ENCODE measurements around the gene CACNG8.

The CACNG8 gene

DNA sequence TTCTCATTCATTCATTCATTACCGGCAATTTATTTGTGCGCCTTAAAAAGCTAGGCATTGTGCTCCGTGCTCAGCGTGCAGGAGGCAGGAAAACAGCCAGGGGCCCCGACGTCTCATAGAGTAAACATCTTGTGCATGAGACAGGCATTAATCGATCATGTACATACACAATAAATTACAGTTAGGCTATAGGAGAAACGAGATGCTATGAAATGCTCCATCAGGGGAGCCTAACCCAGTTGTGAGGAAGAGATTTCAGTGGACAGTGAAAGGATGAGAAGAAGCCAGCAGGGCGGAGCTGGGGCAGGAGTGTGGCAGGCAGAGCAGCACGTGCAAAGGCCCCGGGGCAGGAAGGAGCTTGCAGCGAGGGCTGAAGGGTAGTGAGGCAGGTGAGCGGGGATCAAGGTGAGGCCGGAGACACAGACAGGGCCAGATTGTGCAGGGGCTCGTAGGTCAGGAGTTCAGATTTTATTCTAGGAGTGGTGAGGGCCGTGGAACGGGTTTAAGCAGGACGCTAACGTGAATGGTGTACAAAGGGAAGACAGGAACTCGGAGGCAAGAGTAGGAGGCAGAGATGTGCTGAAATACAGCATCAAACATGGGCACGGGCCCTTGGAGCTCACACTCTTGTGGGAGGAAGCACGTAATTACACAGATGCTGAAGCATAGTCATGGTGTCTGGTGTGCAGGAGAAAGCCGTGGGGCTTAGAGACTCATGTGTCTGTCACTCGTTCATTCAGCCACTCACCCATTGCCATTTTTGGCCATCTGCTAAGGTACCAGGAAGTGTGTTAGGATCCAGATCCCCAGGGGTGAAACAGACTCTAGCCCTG lies 20.9 kb downstream of the CACNG8 start:
- TF ChIP-seq, protein P1, sequence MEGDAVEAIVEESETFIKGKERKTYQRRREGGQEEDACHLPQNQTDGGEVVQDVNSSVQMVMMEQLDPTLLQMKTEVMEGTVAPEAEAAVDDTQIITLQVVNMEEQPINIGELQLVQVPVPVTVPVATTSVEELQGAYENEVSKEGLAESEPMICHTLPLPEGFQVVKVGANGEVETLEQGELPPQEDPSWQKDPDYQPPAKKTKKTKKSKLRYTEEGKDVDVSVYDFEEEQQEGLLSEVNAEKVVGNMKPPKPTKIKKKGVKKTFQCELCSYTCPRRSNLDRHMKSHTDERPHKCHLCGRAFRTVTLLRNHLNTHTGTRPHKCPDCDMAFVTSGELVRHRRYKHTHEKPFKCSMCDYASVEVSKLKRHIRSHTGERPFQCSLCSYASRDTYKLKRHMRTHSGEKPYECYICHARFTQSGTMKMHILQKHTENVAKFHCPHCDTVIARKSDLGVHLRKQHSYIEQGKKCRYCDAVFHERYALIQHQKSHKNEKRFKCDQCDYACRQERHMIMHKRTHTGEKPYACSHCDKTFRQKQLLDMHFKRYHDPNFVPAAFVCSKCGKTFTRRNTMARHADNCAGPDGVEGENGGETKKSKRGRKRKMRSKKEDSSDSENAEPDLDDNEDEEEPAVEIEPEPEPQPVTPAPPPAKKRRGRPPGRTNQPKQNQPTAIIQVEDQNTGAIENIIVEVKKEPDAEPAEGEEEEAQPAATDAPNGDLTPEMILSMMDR (IDR thresholded peaks at IDR 0.05; ENCODE audit: insufficient read depth, missing control alignments), result no peak
- no peak for DNase-seq (ENCODE audit: insufficient read length, low spot score)
- no peak for FAIRE-seq

DNA sequence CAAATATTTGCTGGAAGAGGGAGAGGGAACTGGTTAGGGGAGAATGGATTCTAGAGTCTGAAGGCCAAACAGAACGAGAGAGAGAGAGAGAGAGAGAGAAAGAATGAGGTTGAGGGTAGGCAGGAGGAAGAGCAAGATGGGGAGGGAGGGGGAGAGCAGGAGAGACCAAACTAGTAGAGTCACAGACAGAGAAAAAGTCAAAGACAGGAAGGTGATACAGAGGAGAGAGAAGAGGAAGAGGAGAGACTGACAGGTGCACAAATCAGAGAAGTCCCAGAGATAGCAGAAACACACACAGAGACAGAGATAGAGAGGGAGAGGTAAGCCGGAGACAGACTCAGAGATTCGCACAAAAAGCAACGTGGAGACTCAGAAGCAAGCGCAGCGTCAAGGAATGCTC lies 23.1 kb downstream of the CACNG8 start:
- TF ChIP-seq, protein P1 (IDR thresholded peaks at IDR 0.05; ENCODE audit: insufficient read depth, missing control alignments), result no peak
- DNase-seq (ENCODE audit: insufficient read length, low spot score) (no peak), FAIRE-seq (no peak)

DNA sequence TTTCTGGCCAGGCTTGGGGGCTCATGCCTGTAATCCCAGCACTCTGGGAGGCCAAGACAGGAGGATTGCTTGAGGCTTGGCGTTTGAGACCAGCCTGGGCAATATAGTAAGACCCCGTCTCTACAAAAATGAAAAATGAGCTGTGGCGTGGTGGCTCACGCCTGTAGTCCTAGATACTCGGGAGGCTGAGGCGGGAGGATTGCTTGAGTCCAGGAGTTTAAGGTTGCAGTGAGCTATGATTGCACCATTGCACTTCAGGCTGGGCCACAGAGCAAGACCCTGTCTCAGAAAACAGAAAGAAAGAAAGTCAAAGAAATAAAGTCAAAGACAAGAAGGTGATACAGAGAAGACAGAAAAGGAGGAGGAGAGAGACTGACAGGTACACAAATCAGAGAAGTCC lies 26.2 kb downstream of the CACNG8 start:
- no peak for FAIRE-seq
- no peak for DNase-seq (ENCODE audit: insufficient read length, low spot score)
- TF ChIP-seq, protein P1 (IDR thresholded peaks at IDR 0.05; ENCODE audit: insufficient read depth, missing control alignments), result no peak

DNA sequence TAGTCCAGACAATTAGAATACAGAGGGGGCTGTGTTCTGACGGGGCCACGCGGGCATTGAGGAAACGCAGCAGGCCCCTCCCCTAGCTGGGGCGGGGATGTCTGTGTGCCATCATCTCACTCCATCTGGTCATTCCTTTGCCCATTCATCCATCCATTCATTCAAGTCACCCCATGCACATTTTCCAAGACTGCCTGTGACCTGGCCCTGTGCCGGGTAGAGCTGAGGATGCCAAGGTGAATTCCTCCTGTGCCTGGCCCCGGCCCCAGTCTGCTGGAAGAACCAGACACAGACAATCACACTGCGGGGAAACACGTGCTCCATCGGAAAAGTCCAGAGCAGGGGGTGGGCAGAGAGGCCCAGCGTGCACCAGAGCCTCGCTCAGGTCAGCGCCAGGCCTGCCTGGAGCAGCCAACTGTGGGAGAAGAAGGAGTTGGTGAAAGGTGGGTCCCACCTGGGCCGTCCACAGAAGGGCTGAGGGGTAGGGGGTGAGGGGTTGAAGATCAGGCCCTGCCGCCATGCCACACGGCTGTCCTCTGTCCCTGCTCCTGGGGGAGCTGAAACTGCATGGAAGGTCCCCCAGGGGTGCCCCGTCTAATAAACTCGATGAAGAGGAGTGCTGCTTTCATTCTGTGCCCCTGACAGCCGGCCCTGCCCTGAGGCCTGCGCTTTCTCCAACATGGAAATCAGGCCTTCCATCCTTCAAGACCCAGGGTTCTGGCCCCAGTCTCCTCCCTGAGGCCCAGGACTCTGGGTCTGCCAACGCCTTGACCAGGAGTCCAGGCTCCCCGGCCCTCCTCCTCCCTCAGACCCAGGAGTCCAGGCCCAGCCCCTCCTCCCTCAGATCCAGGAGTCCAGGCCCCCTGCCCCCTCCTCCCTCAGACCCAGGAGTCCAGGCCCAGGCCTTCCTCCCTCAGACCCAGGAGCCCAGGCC lies 27.1 kb downstream of the CACNG8 start:
- no peak for DNase-seq (ENCODE audit: insufficient read length, low spot score)
- TF ChIP-seq, protein P1 (IDR thresholded peaks at IDR 0.05; ENCODE audit: insufficient read depth, missing control alignments), result no peak
- FAIRE-seq, result no peak

DNA sequence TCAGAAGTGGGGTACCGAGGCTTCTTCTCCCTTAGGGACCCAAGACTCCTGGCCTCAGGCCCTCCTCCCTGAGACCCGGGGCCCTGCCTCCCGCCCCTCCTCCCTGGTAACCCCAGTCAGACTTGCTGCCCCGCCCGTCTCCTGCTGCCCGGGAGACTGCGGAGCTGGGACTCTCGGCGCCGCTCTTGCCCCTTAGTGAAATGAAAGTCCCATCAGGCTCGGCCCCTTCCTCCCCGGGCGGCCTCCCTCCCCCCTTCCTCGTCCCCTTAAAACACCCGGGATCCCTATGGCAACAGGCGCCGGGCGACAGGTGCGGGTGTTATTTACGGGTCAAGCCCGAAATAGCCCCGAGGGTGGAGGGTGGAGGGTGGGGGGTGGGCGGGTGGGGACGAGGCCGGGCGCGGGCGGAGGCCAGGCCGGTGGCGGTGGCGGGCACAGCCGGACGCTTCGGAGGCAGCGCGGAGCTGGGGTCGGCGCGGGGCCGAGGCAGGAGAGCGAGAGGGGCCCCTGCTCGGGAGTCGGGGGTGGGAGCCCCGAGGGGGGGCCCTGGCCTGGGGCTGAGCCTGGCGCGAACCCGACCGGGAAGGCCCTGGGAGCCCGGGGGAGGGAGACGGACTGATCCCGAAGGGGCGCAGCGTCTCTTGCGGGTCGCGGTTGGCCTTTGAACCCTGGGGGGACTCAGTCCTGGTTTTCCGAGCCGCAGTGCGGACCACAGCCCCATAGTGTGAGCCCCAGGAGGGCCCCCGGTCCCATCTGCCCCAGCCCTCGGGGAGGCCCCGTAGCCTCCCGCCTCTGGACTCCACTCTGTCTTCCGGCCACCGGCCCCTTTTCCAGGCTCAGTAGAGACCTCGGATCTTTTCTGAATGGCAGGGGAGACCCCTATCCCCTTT lies 28.7 kb downstream of the CACNG8 start, which contains the start of gene CACNG6:
TSS of gene CACNG6 (plus strand) at position 414 of the 890 bp plus-strand sequence. CDS start 1,241 bp downstream, outside the sequence.
- TF ChIP-seq, protein P1 (IDR thresholded peaks at IDR 0.05; ENCODE audit: insufficient read depth, missing control alignments), result no peak
- DNase-seq (ENCODE audit: insufficient read length, low spot score) (no peak), FAIRE-seq (no peak)

DNA sequence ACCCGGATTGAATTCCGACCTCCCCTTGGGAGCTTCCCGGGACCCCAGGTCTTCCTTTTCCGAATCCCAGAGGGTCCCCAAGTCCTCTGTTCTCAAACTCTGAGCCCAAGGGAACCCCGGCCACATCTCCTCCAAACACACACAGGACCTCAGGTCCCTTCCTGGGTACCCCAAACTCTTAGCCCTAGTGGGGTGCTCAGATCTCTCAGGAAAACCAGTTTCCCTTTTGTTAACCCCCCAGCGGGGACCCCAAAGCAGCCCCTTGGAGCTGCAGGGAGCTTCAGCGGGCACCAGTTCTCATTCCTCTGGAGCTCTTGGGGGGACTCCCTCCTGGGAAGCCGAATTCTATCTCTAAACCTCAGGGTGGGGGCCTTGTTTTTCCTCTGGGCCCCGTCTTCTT lies 29.5 kb downstream of the CACNG8 start:
- DNase-seq (ENCODE audit: insufficient read length, low spot score), result no peak
- TF ChIP-seq, protein P1 (IDR thresholded peaks at IDR 0.05; ENCODE audit: insufficient read depth, missing control alignments), result no peak
- no peak for FAIRE-seq

Data from D721Med (cell line).